Measurements from ENCODE around the gene TMEM161A. TPM values are rescaled to one million over a fixed set of nuclear protein-coding genes. Genes with fewer than 3 reads are reported as not detected.
"Not testable (repeated sequence)": the region's sequence is repeated elsewhere in the genome, so short reads cannot be mapped to it uniquely, and the experiment has no call there.

Gene TMEM161A
- total and polyA plus RNA-seq, 7 experiments from 2014 or later = 15.8 to 32.7 (median 23.5) TPM

DNA sequence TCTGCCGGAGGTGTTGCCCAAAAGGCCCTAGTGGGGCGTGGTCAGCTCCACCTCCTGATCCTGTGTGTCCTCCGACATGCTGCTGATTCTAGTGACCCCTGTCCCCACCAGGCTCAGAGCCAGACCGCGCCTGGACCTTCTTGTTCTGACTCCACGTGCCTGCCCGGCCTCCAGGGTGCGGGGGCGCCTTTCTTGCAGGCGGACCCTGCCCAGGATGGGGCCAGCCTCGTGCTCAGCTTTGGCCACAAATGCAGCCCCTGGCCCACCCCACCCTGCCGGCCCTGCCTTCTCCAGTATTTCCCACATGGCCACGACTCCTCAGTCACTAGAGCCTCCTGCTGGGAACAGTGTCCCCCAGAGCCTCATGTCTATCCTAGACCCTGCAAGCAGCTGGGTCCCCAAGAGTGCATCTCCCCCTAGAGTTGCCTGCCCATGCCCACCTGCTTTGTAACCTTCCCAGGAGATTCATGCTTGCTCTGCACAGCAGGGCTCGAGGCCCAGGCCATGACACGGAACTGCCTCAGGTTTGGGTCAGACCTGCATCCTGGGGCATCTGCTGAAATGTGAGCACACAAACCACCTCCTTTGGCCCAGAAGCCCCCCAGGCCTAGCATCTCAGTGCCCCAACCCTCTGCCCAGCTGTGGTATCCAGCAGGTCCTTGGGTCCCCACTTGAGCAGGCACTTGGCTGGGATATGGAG, 27.0 kb downstream of the TMEM161A start:
- no peak for ATAC-seq
- POLR2A ChIA-PET = no interaction called here

GRCh38 chr19:19110410-19111135, 27.7 kb downstream of the TMEM161A start:
- no peaks in the 10 kb centered on the region for H3K27me3 ChIP-seq (ENCODE audit: control insufficient read depth in 2 of 2, insufficient read depth in 2 of 2, low read length in 2 of 2)

More for the DNA sequence above, 27.0 kb downstream of the TMEM161A start:
- intact Hi-C loops (cut with micrococcal nuclease) = no loop called here
- Mint-ChIP-seq H3K27me3 (peaks cover 0 to 6% (median 0%) of the 10 kb centered on the region in 5 donors), H3K9me3 (no peaks in the 10 kb centered on the region), H3K4me1 (peaks cover 0 to 13% (median 8%) of the 10 kb centered on the region in 7 donors), H3K27ac (peak overlapping the region in 1 of 9 donors; percentile 36), H3K4me3 (no peak overlapping the region), H3K36me3 (peaks cover 0 to 5% (median 0%) of the 10 kb centered on the region in 5 donors)
- H3K4me1 ChIP-seq (ENCODE audit: control insufficient read depth in 2 of 2, insufficient read depth in 2 of 2, low read length in 2 of 2) = no peaks in the 10 kb centered on the region
- H3K4me3 ChIP-seq (ENCODE audit: low read length) = no peak overlapping the region
- H3K27me3 ChIP-seq (ENCODE audit: control insufficient read depth in 2 of 2, insufficient read depth in 2 of 2, low read length in 2 of 2) = no peaks in the 10 kb centered on the region
- H3K27ac ChIP-seq (ENCODE audit: low read depth, low read length) = no peak overlapping the region
- H3K36me3 ChIP-seq (ENCODE audit: control insufficient read depth in 2 of 3, insufficient read depth in 3 of 3, low read length in 3 of 3) = peaks cover 0 to 16% (median 0%) of the 10 kb centered on the region in 3 experiments
- DNase-seq = no peak
- no peaks in the 10 kb centered on the region for H3K9me3 ChIP-seq (ENCODE audit: control insufficient read depth in 2 of 3, low read length in 3 of 3)
- CTCF ChIA-PET = no interaction called here

DNA sequence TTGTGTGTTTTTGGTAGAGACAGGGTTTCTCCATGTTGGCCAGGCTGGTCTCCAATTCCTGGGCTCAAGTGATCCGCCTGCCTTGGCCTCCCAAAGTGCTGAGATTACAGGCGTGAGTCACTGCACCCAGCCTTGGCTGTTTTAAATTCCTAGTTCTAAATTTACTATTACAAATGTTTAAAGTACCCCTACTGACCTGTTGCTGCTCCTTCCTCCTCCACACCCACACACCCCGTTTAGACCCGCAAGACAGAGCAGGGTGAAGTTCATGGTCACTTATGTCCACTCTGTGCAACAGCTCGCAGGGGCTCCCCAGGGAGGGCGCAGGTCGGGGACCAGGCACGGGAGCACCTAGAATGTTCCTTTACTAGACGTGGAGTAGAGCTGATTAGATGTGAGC, 28.7 kb downstream of the TMEM161A start:
- POLR2A ChIA-PET = interaction anchor here (1.4 kb wide), 1 partner anchor 44 kb away, joined by 4 read pairs; no protein-coding TSS in a partner anchor
- no peak for ATAC-seq
- H3K27me3 Mint-ChIP-seq = peaks cover 0 to 6% (median 0%) of the 10 kb centered on the region in 5 donors
- H3K9me3 ChIP-seq (ENCODE audit: control insufficient read depth in 2 of 3, low read length in 3 of 3) = no peaks in the 10 kb centered on the region
- H3K36me3 Mint-ChIP-seq = peaks cover 0 to 10% (median 0%) of the 10 kb centered on the region in 5 donors
- peaks cover 0 to 25% (median 0%) of the 10 kb centered on the region in 3 experiments for H3K36me3 ChIP-seq (ENCODE audit: control insufficient read depth in 2 of 3, insufficient read depth in 3 of 3, low read length in 3 of 3)
- no peaks in the 10 kb centered on the region for H3K9me3 Mint-ChIP-seq
- DNase-seq = no peak
- peak overlapping the region in 1 of 10 donors; percentile 54 for H3K4me3 Mint-ChIP-seq
- intact Hi-C loops (cut with micrococcal nuclease) = no loop called here
- H3K4me1 Mint-ChIP-seq = peaks cover 0 to 13% (median 8%) of the 10 kb centered on the region in 7 donors
- no peaks in the 10 kb centered on the region for H3K4me1 ChIP-seq (ENCODE audit: control insufficient read depth in 2 of 2, insufficient read depth in 2 of 2, low read length in 2 of 2)
- H3K27ac Mint-ChIP-seq = no peak overlapping the region
- H3K27ac ChIP-seq (ENCODE audit: low read depth, low read length) = no peak overlapping the region
- H3K4me3 ChIP-seq (ENCODE audit: low read length) = no peak overlapping the region
- H3K27me3 ChIP-seq (ENCODE audit: control insufficient read depth in 2 of 2, insufficient read depth in 2 of 2, low read length in 2 of 2) = no peaks in the 10 kb centered on the region
- CTCF ChIA-PET = interaction anchor here (0.6 to 1.7 kb wide), 3 partner anchors 12 to 55 kb away, joined by 3 to 7 read pairs (median 6); no protein-coding TSS in a partner anchor

More at GRCh38 chr19:19110410-19111135, 27.7 kb downstream of the TMEM161A start:
- no peak overlapping the region for H3K27ac ChIP-seq (ENCODE audit: low read depth, low read length)
- DNase-seq (peak in 5 of 9 donors; percentile 13 to 28 (median 16)), ATAC-seq (peak; percentile 68)
- H3K4me3 ChIP-seq (ENCODE audit: low read length) = no peak overlapping the region
- Mint-ChIP-seq H3K36me3 (peaks cover 0 to 5% (median 0%) of the 10 kb centered on the region in 5 donors), H3K9me3 (no peaks in the 10 kb centered on the region), H3K27ac (no peak overlapping the region), H3K4me3 (peak overlapping the region in 2 of 10 donors; percentile 23 to 54), H3K4me1 (peaks cover 0 to 13% (median 8%) of the 10 kb centered on the region in 7 donors), H3K27me3 (peaks cover 0 to 6% (median 0%) of the 10 kb centered on the region in 5 donors)
- intact Hi-C loops (cut with micrococcal nuclease) = loop anchor here in 1 of 2 donors (1.0 kb wide), 1 partner anchor 57 kb away; no protein-coding TSS in a partner anchor
- POLR2A ChIA-PET = interaction anchor here (1.4 kb wide), 1 partner anchor 45 kb away, joined by 4 read pairs; no protein-coding TSS in a partner anchor
- CTCF ChIA-PET = interaction anchor here (1.7 kb wide), 1 partner anchor 56 kb away, joined by 7 read pairs; no protein-coding TSS in a partner anchor
- H3K36me3 ChIP-seq (ENCODE audit: control insufficient read depth in 2 of 3, insufficient read depth in 3 of 3, low read length in 3 of 3) = peaks cover 0 to 20% (median 0%) of the 10 kb centered on the region in 3 experiments
- no peaks in the 10 kb centered on the region for H3K4me1 ChIP-seq (ENCODE audit: control insufficient read depth in 2 of 2, insufficient read depth in 2 of 2, low read length in 2 of 2)
- H3K9me3 ChIP-seq (ENCODE audit: control insufficient read depth in 2 of 3, low read length in 3 of 3) = no peaks in the 10 kb centered on the region

- Mint-ChIP-seq H3K27ac (no peak overlapping the region), H3K4me3 (no peak overlapping the region), H3K27me3 (peaks cover 0 to 6% (median 0%) of the 10 kb centered on the region in 5 donors), H3K36me3 (peaks cover 0 to 11% (median 0%) of the 10 kb centered on the region in 5 donors), H3K4me1 (peaks cover 0 to 13% (median 8%) of the 10 kb centered on the region in 7 donors), H3K9me3 (no peaks in the 10 kb centered on the region)
- Histone ChIP-seq H3K27me3 (ENCODE audit: control insufficient read depth in 2 of 2, insufficient read depth in 2 of 2, low read length in 2 of 2) (no peaks in the 10 kb centered on the region), H3K4me3 (ENCODE audit: low read length) (no peak overlapping the region), H3K4me1 (ENCODE audit: control insufficient read depth in 2 of 2, insufficient read depth in 2 of 2, low read length in 2 of 2) (no peaks in the 10 kb centered on the region), H3K36me3 (ENCODE audit: control insufficient read depth in 2 of 3, insufficient read depth in 3 of 3, low read length in 3 of 3) (peaks cover 0 to 27% (median 3%) of the 10 kb centered on the region in 3 experiments), H3K9me3 (ENCODE audit: control insufficient read depth in 2 of 3, low read length in 3 of 3) (no peaks in the 10 kb centered on the region), H3K27ac (ENCODE audit: low read depth, low read length) (no peak overlapping the region)
- DNase-seq (no peak), ATAC-seq (no peak)
- intact Hi-C loops (cut with micrococcal nuclease) = no loop called here
- ChIA-PET POLR2A (no interaction called here), CTCF (no interaction called here)
Measured at GRCh38 chr19:19107654-19108053, 30.6 kb downstream of the TMEM161A start.

DNA sequence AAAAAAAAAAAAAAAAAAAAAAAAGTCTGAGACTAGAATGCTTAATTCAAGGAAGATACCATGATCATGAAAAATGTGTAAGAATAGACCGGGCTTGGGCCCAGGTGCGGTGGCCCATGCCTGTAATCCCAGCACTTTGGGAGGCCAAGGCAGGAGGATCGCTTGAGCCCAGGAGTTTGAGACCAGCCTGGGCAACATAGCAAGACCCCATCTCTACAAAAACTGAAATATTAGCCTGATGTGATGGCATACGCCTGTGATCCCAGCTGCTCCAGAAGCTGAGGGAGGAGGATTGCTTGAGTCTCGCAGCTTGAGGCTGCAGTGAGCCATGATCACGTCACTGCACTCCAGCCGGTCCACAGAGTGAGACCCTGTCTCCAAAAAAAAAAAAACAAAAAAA, 31.3 kb downstream of the TMEM161A start:
- H3K27ac ChIP-seq (ENCODE audit: low read depth, low read length); intact Hi-C loops (cut with micrococcal nuclease); ATAC-seq; H3K4me1 ChIP-seq (ENCODE audit: control insufficient read depth in 2 of 2, insufficient read depth in 2 of 2, low read length in 2 of 2); H3K27me3 ChIP-seq (ENCODE audit: control insufficient read depth in 2 of 2, insufficient read depth in 2 of 2, low read length in 2 of 2); H3K4me3 ChIP-seq (ENCODE audit: low read length); H3K9me3 ChIP-seq (ENCODE audit: control insufficient read depth in 2 of 3, low read length in 3 of 3); CTCF ChIA-PET; POLR2A ChIA-PET; H3K9me3 Mint-ChIP-seq; DNase-seq; H3K27ac Mint-ChIP-seq; H3K4me3 Mint-ChIP-seq; H3K27me3 Mint-ChIP-seq: not testable (repeated sequence)
- H3K36me3 Mint-ChIP-seq = peaks cover 0 to 11% (median 0%) of the 10 kb centered on the region in 5 donors
- H3K4me1 Mint-ChIP-seq = peaks cover 0 to 13% (median 8%) of the 10 kb centered on the region in 7 donors
- peaks cover 0 to 27% (median 3%) of the 10 kb centered on the region in 3 experiments for H3K36me3 ChIP-seq (ENCODE audit: control insufficient read depth in 2 of 3, insufficient read depth in 3 of 3, low read length in 3 of 3)

GRCh38 chr19:19106056-19106551, 32.2 kb downstream of the TMEM161A start:
- peaks cover 0 to 8% (median 7%) of the 10 kb centered on the region in 7 donors for H3K4me1 Mint-ChIP-seq
- intact Hi-C loops (cut with micrococcal nuclease) = no loop called here
- no peak overlapping the region for H3K4me3 ChIP-seq (ENCODE audit: low read length)
- H3K36me3 Mint-ChIP-seq = peaks cover 0 to 11% (median 0%) of the 10 kb centered on the region in 5 donors
- ChIA-PET POLR2A (no interaction called here), CTCF (no interaction called here)
- no peaks in the 10 kb centered on the region for H3K27me3 ChIP-seq (ENCODE audit: control insufficient read depth in 2 of 2, insufficient read depth in 2 of 2, low read length in 2 of 2)
- H3K9me3 Mint-ChIP-seq = no peaks in the 10 kb centered on the region
- ATAC-seq (no peak), DNase-seq (no peak)
- H3K27ac Mint-ChIP-seq = no peak overlapping the region
- no peak overlapping the region for H3K27ac ChIP-seq (ENCODE audit: low read depth, low read length)
- peaks cover 0 to 2% (median 0%) of the 10 kb centered on the region in 5 donors for H3K27me3 Mint-ChIP-seq
- H3K4me3 Mint-ChIP-seq = no peak overlapping the region
- H3K4me1 ChIP-seq (ENCODE audit: control insufficient read depth in 2 of 2, insufficient read depth in 2 of 2, low read length in 2 of 2) = no peaks in the 10 kb centered on the region
- no peaks in the 10 kb centered on the region for H3K9me3 ChIP-seq (ENCODE audit: control insufficient read depth in 2 of 3, low read length in 3 of 3)
- peaks cover 0 to 34% (median 3%) of the 10 kb centered on the region in 3 experiments for H3K36me3 ChIP-seq (ENCODE audit: control insufficient read depth in 2 of 3, insufficient read depth in 3 of 3, low read length in 3 of 3)

Measured in naive thymus-derived CD4-positive, alpha-beta T cell (primary cell).